ENCODE data around the gene DNAJC7.
"Not testable (repeated sequence)": the region's sequence is repeated elsewhere in the genome, so short reads cannot be mapped to it uniquely, and the experiment has no call there.

- TF ChIP-seq CTCF, POLR2A (IDR thresholded peaks at IDR 0.05): not testable (repeated sequence)
Observed at GRCh38 chr17:42020845-42021244, 3.6 kb upstream of the DNAJC7 start.

All from adrenal gland (tissue), 5 donors.